GM12891 (cell line): ENCODE data around the gene CHRNA1.

Experiments used
- PAX5 ChIP-seq: IDR thresholded peaks from 2 replicates; pipeline ENCODE4 v1.6.1; 2011; ENCODE audit warnings: low read length, moderate library complexity, mild to moderate bottlenecking; ENCODE audit not compliant: insufficient read depth, severe bottlenecking
- POLR2A ChIP-seq: IDR thresholded peaks from 2 replicates; pipeline ENCODE4 v1.6.1; 2011; ENCODE audit warnings: low read depth, low read length, control low read depth

DNA sequence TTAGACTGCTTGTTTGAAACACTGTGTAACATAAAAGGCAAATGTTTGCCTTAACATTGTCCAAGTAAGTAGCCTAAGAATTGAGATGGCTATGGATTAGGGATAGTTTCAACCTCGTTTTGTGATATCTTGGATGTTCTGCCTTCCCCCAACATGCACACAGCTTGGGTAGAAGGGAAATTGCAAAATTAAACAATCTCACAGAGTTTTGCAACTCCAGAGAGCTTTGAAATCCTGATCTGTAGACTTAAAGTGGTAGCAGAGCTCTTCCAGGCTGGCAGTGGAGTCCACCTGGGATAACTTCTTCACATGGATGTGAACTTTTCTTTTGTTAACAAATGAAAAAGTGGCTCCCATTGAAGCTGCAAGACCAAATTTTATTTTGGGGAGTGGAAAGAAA lies 59.6 kb downstream of the CHRNA1 start:
- no peak for TF ChIP-seq PAX5
- TF ChIP-seq POLR2A, result no peak
